ENCODE results near the gene BCL6.

The BCL6 gene

DNA sequence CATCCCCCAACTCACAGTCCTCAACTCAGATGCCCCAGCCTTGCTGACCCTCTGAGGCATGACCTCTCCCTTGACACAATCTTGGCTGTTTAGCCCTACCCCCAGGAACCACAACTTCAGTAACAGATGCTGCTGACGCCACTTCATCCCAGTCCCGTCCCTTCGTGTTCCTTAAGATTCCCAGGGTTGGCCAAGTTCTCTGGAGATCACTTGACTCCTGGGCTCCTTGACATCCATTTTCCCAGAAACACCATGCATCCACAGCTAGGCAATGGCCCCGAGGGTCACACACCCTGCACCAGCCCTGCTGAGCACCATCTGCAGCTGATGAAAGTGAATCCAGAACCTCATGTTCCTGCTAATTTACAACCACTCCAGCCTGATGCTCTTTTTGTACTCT lies 49.8 kb downstream of the BCL6 start:
- Histone ChIP-seq H3K27me3 (no peaks in the 10 kb centered on the region; the same call in 1 of the 2 replicates), H3K9me3 (no peaks in the 10 kb centered on the region), H3K36me3 (no peaks in the 10 kb centered on the region), H3K4me3 (ENCODE audit: low read depth, low read length) (no peak overlapping the region), H3K4me1 (no peaks in the 10 kb centered on the region)
- TF ChIP-seq CTCF (IDR thresholded peaks at IDR 0.05; ENCODE audit: low read depth, low read length), result no peak
- DNase-seq, result no peak

DNA sequence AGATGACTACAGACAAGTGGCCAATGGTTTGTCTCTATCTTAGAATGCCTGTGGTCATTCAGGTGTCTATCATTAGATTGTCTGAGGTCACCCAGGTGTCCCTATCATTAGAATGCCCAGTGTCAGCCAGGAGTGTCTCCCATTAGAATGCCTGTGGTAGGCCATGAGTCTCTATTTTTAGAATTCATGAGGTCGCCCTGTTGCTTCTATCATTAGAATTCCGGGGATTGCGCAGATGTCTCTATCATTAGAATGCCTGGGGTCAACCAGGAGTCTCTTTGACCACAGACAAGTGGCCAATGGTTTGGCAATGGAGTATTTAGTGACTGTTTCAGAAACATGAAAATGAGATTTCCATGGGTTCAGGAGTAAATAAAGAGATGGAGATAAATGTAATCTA lies 50.5 kb downstream of the BCL6 start:
- DNase-seq, result no peak
- H3K27me3 ChIP-seq, result peaks cover 2% of the 10 kb centered on the region
- TF ChIP-seq CTCF (IDR thresholded peaks at IDR 0.05; ENCODE audit: low read depth, low read length), result no peak
- no peaks in the 10 kb centered on the region for H3K9me3 ChIP-seq
- no peaks in the 10 kb centered on the region for H3K4me1 ChIP-seq
- no peaks in the 10 kb centered on the region for H3K36me3 ChIP-seq
- H3K4me3 ChIP-seq (ENCODE audit: low read depth, low read length), result no peak overlapping the region

GRCh38 chr3:187693431-187693830 lies 51.8 kb downstream of the BCL6 start:
- no peak for TF ChIP-seq CTCF (IDR thresholded peaks at IDR 0.05; ENCODE audit: low read depth, low read length)
- no peaks in the 10 kb centered on the region for H3K9me3 ChIP-seq
- no peak for DNase-seq
- no peaks in the 10 kb centered on the region for H3K36me3 ChIP-seq
- H3K4me1 ChIP-seq, result no peaks in the 10 kb centered on the region
- H3K4me3 ChIP-seq (ENCODE audit: low read depth, low read length), result no peak overlapping the region
- peaks cover 6% of the 10 kb centered on the region for H3K27me3 ChIP-seq

- Histone ChIP-seq H3K27me3 (peaks cover 6% of the 10 kb centered on the region), H3K36me3 (no peaks in the 10 kb centered on the region), H3K4me1 (no peaks in the 10 kb centered on the region), H3K9me3 (no peaks in the 10 kb centered on the region), H3K4me3 (ENCODE audit: low read depth, low read length) (no peak overlapping the region)
- no peak for DNase-seq
- no peak for TF ChIP-seq CTCF (IDR thresholded peaks at IDR 0.05; ENCODE audit: low read depth, low read length)
Observed at GRCh38 chr3:187689984-187690383, 55.3 kb downstream of the BCL6 start.

GRCh38 chr3:187686621-187687273 lies 58.5 kb downstream of the BCL6 start:
- Histone ChIP-seq H3K4me3 (ENCODE audit: low read depth, low read length) (no peak overlapping the region), H3K9me3 (no peaks in the 10 kb centered on the region), H3K4me1 (no peaks in the 10 kb centered on the region), H3K36me3 (no peaks in the 10 kb centered on the region), H3K27me3 (peaks cover 10% of the 10 kb centered on the region)
- TF ChIP-seq CTCF (IDR thresholded peaks at IDR 0.05; ENCODE audit: low read depth, low read length), result no peak
- DNase-seq, result no peak

GRCh38 chr3:187685948-187686347 lies 59.3 kb downstream of the BCL6 start:
- peaks cover 15% of the 10 kb centered on the region for H3K27me3 ChIP-seq
- no peak for DNase-seq
- no peak for TF ChIP-seq CTCF (IDR thresholded peaks at IDR 0.05; ENCODE audit: low read depth, low read length)
- H3K36me3 ChIP-seq, result no peaks in the 10 kb centered on the region
- H3K4me1 ChIP-seq, result no peaks in the 10 kb centered on the region
- H3K9me3 ChIP-seq, result no peaks in the 10 kb centered on the region
- H3K4me3 ChIP-seq (ENCODE audit: low read depth, low read length), result no peak overlapping the region
